Upper lobe of left lung (tissue), 6 donors: ENCODE measurements around the gene PPP1R13B. TPM values are rescaled to one million over a fixed set of nuclear protein-coding genes. Genes with fewer than 3 reads are reported as not detected.

Experiments
- ATAC-seq, 2 donors: fragments of 200-7000 bp; cut with Tn5 transposase; one replicate each; pipeline ENCODE4 v1.9.1; 2022; ENCODE audit warnings: mild to moderate bottlenecking in 2 of 2, moderate library complexity in 2 of 2; ENCODE audit not compliant: low FRiP score in 2 of 2
- DNase-seq, 2 donors: peaks; one replicate each; pipeline ENCODE4 v3.0.0-alpha.2; 2019 to 2020
- H3K27ac ChIP-seq, 4 donors: fragments of 200-600 bp; sonication (generic); one replicate each; pipeline ENCODE4 v1.5.1; 2016 to 2019
- H3K27me3 ChIP-seq, 4 donors: fragments of 200-600 bp; sonication (generic); one replicate each; pipeline ENCODE4 v1.5.1; 2017 to 2019
- H3K36me3 ChIP-seq, 4 donors: fragments of 200-600 bp; sonication (generic); one replicate each; pipeline ENCODE4 v1.5.1; 2016 to 2019
- H3K4me1 ChIP-seq, 4 donors: fragments of 200-600 bp; sonication (generic); one replicate each; pipeline ENCODE4 v1.5.1; 2018 to 2019
- H3K4me3 ChIP-seq, 4 donors: fragments of 200-600 bp; sonication (generic); one replicate each; pipeline ENCODE4 v1.5.1; 2017 to 2019; ENCODE audit warnings: mild to moderate bottlenecking in 2 of 4, moderate library complexity in 1 of 4
- H3K9me3 ChIP-seq, 4 donors: fragments of 200-600 bp; sonication (generic); one replicate each; pipeline ENCODE4 v1.5.1; 2018 to 2019
- EP300 ChIP-seq, 4 donors: sonication (generic); formaldehyde crosslinking; IDR thresholded peaks; one replicate each; pipeline ENCODE4 v1.5.1; 2017; ENCODE audit warnings: antibody characterized with exemption in 4 of 4, control low read depth in 2 of 4
- POLR2A ChIP-seq, 4 donors: fragments of 450-650 bp; IDR thresholded peaks; one replicate each; pipeline ENCODE4 v1.5.1; 2016 to 2017; ENCODE audit warnings: antibody characterized with exemption in 4 of 4, mild to moderate bottlenecking in 2 of 4
- POLR2AphosphoS5 ChIP-seq, 2 donors: sonication (generic); formaldehyde crosslinking; IDR thresholded peaks; one replicate each; pipeline ENCODE4 v1.5.1; 2017; ENCODE audit warnings: antibody characterized with exemption in 2 of 2
- WGBS, 2 donors: methylation state at CpG; one replicate each; pipeline ENCODE4 v1.1.5; 2017 to 2018; 5-methylcytosine and 5-hydroxymethylcytosine counted together
- total RNA-seq, 6 donors: library from RNA; depleted of rRNA in 4 of 6; stranded (reverse); fragments of >200 nt in 4 of 6; gene quantifications; one replicate each; pipeline versions ENCODE4 v1.1.0 to v1.2.1, GENCODE V29; 2016 to 2021
- TF ChIP-seq, protein P1 (sequence below), 6 experiments: fragments of 450-650 bp in 4 of 6; fragments of 200-600 bp in 2 of 6; sonication (generic) in 2 of 6; IDR thresholded peaks; one replicate each; pipeline ENCODE4 v1.5.1; 2016 to 2019; ENCODE audit warnings: antibody characterized with exemption in 6 of 6
- donor health status: DM: no; HTN: no; CAD: no; lungs with moderate emphysema.
- donor health status: DM: no; HTN: yes; CAD: no; lungs with severe emphysema.

The PPP1R13B gene
- total RNA-seq, 6 donors from 2014 or later: 37.0 to 117 (median 71.1) TPM

DNA sequence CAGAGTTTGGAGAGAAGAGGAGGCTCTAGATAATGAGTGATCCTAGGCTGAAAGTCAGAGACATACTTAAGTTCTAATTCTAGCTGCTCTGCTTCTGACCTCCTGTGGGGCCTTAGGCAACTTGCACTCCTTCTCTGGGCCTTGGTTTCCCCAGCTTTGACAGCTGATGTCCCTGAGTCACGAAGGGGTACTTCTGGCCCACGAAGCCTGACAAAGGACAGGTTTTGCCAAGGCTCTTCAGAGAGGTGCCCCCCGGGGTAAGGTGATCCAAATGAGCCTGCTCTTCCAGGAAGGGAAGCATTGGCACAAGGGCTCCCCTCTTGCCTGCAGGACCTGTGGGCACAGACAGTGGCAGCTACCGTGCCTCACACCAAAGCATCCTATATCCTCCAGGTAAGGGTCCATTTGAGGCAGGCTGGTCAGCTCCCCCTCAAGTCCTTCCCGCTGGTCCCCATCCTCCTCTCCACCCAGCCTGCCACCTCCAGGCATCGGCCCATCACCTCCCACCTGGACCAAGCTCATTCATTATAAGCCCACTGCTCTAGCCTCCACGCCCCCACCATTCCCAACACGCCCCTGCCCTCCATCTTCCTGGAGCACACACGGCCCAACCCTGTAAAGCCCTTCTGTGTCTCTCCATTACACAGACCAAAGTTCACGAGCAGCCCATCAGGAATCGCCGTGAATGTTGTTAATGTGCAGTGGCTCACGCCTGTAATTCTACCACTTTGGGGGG is 1.9 kb upstream of the PPP1R13B start:
- Histone ChIP-seq H3K9me3 (no peaks in the 10 kb centered on the region), H3K4me1 (peaks cover 18 to 24% (median 20%) of the 10 kb centered on the region in 4 donors), H3K27ac (peak overlapping the region in 3 of 4 donors; percentile 78 to 90 (median 84)), H3K27me3 (no peaks in the 10 kb centered on the region), H3K36me3 (no peaks in the 10 kb centered on the region), H3K4me3 (no peak overlapping the region)
- TF ChIP-seq POLR2AphosphoS5 (IDR thresholded peaks at IDR 0.05): no peak
- TF ChIP-seq, protein P1, sequence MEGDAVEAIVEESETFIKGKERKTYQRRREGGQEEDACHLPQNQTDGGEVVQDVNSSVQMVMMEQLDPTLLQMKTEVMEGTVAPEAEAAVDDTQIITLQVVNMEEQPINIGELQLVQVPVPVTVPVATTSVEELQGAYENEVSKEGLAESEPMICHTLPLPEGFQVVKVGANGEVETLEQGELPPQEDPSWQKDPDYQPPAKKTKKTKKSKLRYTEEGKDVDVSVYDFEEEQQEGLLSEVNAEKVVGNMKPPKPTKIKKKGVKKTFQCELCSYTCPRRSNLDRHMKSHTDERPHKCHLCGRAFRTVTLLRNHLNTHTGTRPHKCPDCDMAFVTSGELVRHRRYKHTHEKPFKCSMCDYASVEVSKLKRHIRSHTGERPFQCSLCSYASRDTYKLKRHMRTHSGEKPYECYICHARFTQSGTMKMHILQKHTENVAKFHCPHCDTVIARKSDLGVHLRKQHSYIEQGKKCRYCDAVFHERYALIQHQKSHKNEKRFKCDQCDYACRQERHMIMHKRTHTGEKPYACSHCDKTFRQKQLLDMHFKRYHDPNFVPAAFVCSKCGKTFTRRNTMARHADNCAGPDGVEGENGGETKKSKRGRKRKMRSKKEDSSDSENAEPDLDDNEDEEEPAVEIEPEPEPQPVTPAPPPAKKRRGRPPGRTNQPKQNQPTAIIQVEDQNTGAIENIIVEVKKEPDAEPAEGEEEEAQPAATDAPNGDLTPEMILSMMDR (IDR thresholded peaks at IDR 0.05): no peak
- TF ChIP-seq POLR2A (IDR thresholded peaks at IDR 0.05): no peak
- TF ChIP-seq EP300 (IDR thresholded peaks at IDR 0.05): no peak
- 92 to 93% methylated on average over 10 to 11 of the region's 13 CpGs for WGBS, 2 donors
- no peak for DNase-seq
- no peak for ATAC-seq

DNA sequence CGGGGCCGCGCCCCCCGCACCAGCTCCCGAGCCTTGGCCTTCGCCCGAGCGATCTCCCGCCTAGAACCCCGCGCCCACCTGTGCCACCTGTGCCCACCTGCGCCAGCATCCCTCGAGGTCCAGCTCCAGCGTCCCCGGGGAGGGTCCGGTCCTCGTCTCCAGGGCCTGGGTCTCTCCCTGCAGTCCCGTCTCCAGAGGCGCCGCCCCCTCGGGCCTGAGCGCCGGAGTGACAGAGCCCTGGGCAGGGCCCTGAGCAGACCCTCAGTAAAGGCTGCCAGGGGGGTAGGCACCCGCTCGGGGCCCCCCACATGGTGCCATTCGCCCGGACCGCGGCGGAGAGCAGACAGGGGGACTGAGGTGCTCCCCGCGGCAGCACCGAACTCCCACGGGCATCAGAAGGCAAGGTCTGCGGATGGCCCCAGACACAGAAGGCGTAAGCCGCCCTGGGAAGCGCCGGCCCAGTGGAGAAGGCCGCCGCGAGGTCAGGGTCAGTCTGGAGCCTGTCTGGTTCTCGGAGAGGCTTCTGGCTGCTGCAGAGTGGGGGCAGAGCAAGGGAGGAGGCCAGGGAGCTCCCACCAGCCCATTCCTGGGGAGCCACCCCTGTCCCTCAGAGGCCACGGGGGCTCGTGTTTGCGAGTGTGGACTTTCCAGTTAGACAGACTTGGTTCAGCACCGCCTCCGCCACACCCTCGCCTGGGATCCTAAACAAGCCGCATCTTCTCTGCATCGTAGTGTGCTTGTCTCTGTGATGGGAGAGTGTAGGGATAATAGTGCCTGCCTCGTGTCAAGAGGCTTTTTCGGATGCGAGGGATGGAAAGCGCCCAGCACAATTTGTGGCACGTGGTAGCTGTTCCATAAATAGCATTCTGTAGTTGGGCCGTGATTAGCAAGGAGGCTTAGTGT is 1.1 kb upstream of the PPP1R13B start:
- Histone ChIP-seq H3K4me3 (peak overlapping the region; percentile 51 to 89 (median 77)), H3K27me3 (no peaks in the 10 kb centered on the region), H3K27ac (peak overlapping the region; percentile 78 to 90 (median 84)), H3K9me3 (no peaks in the 10 kb centered on the region), H3K4me1 (peaks cover 14 to 23% (median 20%) of the 10 kb centered on the region in 4 donors), H3K36me3 (no peaks in the 10 kb centered on the region)
- ATAC-seq (peak; percentile 53 to 54), DNase-seq (peak in 1 of 2 donors; percentile 89)
- TF ChIP-seq POLR2AphosphoS5 (IDR thresholded peaks at IDR 0.05) (no peak), EP300 (IDR thresholded peaks at IDR 0.05) (no peak), POLR2A (IDR thresholded peaks at IDR 0.05) (no peak)
- TF ChIP-seq, protein P1 (IDR thresholded peaks at IDR 0.05): no peak
- WGBS, 2 donors: 43 to 71% methylated on average over 16 to 38 of the region's 57 CpGs

DNA sequence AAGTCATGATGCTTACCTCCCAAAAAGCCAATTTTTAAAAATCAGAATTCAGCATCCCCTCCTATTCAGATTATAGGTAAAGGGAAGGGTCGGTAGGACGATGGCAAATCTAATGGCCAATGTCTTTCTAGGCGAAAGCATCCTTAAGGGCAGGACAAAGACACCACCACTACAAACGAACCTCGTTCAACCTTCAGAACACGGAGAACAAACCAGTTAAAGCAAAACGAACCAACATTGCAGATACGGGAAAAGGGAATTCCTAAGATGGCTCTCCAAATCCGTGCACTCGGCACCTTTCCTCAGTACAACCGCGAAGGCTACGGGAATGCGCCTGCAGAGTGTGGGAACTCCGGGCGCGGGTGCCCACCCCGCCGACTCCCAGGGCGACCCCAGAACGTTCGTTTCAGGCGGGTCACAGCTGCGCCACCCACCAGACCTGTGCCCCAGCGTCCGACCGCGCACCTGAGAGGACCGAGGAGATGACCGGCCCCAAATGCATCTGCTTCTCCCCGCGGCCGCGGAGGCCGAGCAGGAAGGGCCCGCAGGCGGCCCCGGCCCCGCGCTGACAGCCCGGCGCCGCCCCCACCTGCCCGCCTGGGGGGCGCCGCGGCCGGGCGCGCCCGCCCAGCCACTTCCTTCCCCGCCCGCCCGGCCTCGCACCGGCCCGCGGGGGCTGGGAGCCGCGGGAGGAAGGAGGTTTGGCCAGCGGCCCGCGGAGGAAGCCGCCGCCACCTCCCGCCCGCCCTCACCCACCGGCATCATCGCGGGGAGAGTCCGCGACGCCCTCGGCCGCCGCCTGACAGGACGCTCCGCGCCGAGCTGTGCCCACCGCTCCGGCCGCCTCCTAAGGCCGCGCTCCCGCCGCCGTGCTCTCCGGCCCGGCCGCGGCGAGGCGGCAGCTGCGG is 578 bp downstream of the PPP1R13B start:
- Histone ChIP-seq H3K4me1 (peaks cover 14 to 26% (median 20%) of the 10 kb centered on the region in 4 donors), H3K27me3 (no peaks in the 10 kb centered on the region), H3K36me3 (no peaks in the 10 kb centered on the region), H3K4me3 (peak overlapping the region; percentile 68 to 89 (median 81)), H3K27ac (peak overlapping the region; percentile 83 to 90 (median 84)), H3K9me3 (no peaks in the 10 kb centered on the region)
- ATAC-seq (no peak), DNase-seq (peak in 1 of 2 donors; percentile 91)
- 1 to 3% methylated on average over 16 to 26 of the region's 95 CpGs for WGBS, 2 donors
- TF ChIP-seq, protein P1 (IDR thresholded peaks at IDR 0.05): peak in 1 of 6 experiments; percentile 13
- TF ChIP-seq POLR2AphosphoS5 (IDR thresholded peaks at IDR 0.05) (no peak), POLR2A (IDR thresholded peaks at IDR 0.05) (peak in 1 of 4 donors; percentile 21), EP300 (IDR thresholded peaks at IDR 0.05) (no peak)

DNA sequence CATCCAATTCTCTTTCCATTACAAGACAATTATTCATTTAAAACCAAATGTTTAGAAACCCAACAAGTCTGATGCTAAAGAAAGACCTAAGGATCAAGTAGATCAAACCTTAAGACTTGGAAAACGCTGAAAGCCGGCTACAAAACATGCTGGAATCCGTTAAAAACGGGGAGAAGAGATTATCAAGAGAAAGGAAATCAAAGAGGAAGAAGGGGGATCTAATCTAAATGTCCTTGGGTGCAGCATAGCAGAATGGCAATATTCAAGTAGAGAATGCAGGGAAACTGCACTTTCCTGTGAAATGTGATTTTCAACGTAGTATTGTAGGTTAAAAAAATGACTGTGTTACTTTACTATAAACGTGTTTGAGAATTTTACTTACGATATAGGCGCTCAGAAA is 1.3 kb downstream of the PPP1R13B start:
- TF ChIP-seq POLR2AphosphoS5 (IDR thresholded peaks at IDR 0.05) (no peak), POLR2A (IDR thresholded peaks at IDR 0.05) (no peak), EP300 (IDR thresholded peaks at IDR 0.05) (no peak)
- TF ChIP-seq, protein P1 (IDR thresholded peaks at IDR 0.05): no peak
- 23 to 27% methylated on average over 8 of the region's 8 CpGs for WGBS, 2 donors
- no peak for ATAC-seq

More for the DNA sequence above, 1.3 kb downstream of the PPP1R13B start:
- Histone ChIP-seq H3K4me1 (peaks cover 14 to 33% (median 20%) of the 10 kb centered on the region in 4 donors), H3K4me3 (peak overlapping the region in 3 of 4 donors; percentile 68 to 89 (median 86)), H3K36me3 (no peaks in the 10 kb centered on the region), H3K27me3 (no peaks in the 10 kb centered on the region), H3K9me3 (no peaks in the 10 kb centered on the region), H3K27ac (peak overlapping the region; percentile 83 to 90 (median 84))
- no peak for DNase-seq
